NCI-H1694 (cell line): ENCODE data around the gene CIZ1.
A peak's percentile ranks its signal among the peaks of the same experiment; 100 is the strongest.

Source experiments
- DNase-seq: peaks from one replicate; lab custom pipeline; 2025; lab: John Stamatoyannopoulos, UW

CIZ1 gene

DNA sequence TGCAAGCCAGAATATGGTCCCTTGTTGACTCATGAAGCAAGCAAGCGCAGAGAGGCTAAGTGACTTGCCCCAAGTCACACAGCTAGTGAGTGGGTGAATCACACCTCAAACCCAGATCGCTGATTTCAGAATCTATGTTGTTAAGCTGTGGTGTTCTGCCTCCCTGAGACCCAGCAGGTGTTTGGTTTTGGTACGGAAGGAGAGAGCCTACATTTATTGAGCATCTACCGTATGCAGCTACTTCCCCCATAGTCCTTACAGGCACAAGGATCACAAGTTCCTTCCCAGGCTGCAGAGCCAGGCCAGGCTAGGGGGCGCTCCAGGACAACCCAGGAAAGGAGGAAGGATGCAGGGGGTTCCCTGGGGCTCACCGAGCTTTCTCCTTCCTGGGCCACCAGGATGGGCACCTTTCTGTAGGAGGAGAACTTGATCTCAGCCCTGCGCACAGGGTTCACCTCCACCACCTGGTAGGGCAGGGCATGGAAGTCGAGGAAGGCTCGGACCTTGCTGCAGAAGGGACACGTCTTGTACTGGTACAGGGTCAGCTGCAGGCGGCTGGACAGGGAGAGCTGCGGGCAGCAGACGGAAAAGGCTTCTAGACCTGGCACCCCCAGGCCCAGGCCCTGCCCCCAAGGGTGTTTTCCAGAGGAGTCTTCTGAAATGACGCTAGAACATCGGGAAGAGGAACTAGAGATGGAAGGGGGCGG is 66.3 kb downstream of the CIZ1 start:
- DNase-seq = peak; percentile 38

DNA sequence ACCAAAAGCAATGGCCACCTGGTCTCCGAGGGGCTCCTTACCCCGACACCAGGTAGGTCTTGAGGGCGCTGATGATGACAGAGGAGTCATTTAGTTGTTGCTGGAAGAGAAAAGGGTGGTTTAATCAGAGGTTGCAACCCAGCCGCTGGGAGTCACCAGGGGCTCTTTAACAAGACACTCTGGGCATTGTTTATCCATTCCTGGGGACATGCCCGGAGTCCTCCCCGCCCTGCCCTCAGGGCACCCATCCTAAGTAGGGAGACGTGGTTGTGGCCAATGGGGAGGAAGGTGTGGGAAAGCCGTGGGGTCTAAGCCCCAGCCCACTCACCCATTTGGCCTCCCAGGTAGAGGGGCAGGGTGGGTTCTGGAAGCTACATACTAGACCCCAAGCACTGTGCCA is 66.9 kb downstream of the CIZ1 start:
- DNase-seq = no peak

DNA sequence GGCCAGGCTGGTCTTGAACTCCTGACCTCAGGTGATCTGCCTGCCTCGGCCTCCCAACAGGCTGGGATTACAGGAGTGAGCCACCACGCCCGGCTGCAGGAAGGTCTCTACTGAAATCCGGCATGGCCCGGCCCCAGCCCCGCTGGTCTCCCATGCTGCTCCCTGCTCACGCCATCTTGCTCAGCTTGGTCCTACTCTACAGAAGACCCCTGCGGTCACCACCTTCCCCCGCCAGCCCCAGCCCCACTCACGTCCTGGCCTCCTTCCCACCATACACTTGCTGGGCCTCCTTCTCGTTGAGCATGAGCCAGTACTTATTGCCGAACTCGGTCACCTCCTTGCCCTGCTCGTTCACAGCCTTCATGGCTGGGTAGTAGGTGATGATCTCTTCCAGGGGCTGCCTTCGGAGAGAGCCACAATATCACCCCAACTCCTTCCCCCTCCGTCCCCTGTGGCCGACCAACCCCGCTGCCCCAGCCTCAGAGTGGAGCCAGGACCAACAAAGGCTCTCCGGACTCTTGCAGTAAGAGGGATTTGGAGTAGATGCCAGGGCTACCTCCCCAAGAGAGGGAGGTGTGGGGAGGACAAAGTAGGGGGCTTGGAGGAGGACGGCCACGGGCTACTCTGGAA is 67.8 kb downstream of the CIZ1 start:
- no peak for DNase-seq

DNA sequence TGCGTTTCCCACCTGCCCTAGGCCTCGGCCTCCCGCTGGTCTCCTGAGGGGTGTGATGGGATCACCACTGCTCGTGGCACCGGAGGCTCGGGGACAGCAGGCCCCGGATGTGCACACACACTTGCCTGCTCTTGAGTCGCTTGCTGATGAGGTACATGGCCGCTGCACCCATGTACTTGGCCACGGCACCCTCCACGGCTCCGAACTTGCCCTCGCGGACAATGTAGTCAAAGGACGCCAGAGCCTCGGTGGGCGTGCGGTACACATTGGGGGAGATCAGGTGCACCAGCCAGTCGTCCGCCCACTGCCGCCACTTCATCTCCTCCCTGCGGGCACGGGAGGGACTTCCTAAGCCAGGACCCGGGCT is 68.6 kb downstream of the CIZ1 start:
- DNase-seq = no peak

DNA sequence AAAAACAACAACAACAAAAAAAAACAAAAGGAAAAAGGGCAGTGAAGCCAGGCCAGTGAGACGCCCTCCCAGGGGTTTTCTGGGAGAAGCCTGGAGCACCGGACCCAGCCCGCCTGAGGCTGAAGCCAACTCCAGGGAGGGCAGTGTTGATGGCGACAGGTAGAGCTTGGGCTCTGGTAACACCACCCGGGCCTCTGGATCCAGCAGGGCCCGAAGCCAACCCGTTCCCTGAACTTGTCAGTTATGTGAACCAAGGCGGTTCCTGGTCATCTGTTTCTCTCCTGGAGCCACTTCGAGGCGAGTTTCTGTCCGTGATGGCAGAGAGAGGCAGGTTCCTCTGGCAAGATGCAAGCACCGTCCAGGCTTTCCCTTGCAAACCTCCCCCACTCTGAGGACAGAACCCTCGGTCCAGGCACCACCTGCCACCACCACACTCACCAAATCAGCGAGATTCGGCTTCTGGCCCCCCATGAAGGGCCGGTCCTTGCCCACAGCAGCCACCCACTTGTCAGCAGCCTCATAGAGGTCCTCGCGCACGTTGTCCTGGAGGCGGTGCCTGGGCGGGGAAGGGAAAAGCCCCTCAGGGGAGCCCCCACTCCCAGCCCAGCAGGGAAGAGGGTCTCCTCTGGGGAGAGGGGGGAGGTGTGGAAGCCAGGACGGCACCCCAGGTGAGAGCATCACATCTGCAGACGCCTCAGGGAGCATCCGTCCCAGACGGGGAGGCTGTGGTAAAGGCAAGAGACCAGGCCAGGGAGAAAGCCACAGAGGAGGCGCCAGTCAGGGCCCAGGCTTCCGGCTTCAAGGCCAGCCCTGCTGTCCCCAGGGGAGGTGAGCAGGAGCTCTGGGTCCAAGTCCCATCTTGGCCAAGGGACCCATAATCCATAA is 69.2 kb downstream of the CIZ1 start:
- no peak for DNase-seq

DNA sequence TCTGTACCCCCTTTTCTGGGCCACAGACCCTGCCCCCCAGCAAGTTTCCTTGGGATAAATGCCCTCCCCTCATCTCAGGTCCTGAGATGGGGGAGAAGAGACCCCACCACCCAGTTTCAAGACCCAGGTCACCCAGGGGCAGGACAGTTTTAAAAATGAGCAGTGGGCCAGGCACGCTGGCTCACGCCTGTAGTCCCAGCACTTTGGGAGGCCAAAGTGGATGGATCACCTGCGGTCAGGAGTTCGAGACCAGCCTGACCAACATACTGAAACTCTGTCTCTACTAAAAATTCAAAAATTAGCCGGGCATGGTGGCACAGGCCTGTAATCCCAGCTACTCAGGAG is 69.9 kb downstream of the CIZ1 start:
- DNase-seq = no peak

DNA sequence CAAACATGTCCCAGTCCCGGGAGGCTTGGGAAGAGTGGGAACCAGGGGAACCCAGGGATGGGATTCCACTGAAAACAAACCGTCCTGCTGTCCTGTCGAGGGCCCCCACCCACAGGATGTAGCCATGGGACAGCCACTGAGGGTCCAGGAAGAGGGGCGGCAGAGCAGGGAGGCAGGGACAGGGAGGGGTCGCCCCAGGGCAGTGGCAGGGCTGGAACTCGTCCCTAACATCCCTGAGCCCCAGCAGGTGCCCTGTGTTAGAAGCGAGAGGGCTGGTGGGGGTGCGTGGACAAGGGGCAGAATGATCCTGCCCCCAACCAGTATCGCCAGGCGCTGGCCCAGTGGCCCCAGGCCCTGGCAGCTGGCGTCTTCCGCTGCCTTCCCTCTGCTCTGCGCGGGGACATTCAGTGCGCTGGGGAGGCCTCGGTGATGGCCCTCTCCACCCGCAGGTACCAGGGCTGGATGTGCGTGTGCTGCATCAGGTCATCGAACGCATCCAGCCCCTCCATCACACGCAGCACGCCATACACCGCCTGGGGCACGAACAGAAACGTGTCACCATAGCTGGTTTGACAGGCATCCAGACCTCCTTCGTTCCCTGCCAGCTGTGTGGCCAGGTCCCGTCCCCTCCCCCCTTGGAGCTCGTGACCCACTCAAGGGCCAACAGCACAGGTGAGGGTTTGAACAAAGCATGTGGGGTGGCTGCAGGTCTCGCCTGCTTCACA is 70.5 kb downstream of the CIZ1 start:
- DNase-seq = no peak

DNA sequence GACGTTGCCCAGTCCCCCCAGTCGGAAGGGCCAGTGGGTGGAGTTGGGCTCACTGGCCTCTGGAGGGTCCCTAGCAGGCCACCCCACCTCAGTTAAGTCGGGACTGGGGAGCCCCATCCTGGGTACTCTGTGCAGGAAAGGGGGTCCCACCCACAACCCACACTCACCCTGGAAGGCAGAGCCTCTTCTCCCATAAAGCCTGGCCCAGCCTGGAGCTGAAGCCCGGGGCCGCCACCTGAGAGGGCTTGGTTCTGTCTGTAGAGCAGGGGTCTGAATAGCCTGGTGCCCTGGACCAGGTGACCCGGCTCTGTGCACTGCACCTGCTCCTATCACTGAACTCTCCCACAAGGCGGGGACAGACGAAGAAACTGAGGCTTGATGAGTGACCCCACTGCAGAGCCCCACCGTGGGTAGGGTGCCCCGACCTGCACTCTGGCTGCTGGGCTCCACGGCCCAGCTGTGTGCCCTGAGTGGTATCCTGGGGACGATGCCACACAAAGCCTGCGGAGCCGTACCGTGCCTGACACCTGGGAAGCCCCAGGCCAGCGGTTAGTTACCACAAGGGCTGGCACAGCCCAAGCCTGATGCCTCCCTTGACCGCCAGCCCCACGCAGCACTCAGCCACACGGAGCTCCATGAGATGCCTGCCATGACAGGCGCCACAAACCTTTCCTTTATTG is 71.2 kb downstream of the CIZ1 start:
- DNase-seq = no peak

DNA sequence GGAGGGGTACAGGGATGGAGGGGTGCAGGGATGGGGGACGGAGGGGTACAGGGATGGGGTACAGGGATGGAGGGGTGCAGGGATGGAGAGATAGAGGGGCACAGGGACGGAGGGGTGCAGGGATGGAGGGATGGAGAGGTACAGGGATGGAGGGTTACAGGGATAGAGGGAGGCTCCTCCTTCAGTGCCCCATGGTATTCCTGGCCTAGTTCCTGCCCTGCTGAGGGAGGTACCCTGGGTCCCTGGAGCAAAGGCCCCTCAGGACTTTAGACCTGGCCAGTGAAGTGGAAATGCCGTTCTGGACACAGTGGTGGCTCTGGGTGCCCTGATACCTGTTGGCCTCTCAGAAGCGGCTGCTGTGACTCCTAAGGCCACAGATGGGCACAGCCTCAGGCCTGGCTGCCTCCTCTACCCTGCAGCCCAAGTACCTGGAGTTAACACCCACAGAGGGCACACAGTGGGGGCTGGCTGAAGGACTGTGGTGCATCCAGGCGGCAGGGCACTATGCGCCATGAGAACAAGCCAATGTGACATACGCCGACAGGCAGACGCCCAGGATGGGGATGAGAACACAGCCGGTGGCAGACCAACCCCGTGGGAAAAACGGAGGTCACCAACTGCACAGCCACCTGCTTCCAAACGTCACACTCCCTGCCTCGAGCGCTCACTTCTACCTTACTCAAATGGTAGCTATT is 72.3 kb downstream of the CIZ1 start:
- peak; percentile 9 for DNase-seq

DNA sequence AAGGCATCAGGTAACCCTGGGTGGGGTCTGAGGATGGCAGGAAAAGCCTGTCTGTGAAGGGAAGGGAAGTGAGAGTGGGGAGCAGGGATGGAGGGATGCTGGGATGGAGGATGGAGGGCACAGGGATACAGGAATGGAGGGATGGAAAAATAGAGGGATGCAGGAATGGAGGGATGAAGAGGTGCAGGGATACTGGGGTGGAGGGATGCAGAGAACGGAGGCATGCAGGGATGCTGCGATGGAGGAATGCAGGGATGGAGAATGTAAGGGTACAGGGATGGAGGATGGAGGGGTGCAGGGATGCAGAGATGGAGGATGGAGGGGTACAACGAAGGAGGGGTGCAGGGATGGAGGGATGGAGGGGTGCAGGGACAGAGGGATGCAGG is 72.9 kb downstream of the CIZ1 start:
- no peak for DNase-seq

DNA sequence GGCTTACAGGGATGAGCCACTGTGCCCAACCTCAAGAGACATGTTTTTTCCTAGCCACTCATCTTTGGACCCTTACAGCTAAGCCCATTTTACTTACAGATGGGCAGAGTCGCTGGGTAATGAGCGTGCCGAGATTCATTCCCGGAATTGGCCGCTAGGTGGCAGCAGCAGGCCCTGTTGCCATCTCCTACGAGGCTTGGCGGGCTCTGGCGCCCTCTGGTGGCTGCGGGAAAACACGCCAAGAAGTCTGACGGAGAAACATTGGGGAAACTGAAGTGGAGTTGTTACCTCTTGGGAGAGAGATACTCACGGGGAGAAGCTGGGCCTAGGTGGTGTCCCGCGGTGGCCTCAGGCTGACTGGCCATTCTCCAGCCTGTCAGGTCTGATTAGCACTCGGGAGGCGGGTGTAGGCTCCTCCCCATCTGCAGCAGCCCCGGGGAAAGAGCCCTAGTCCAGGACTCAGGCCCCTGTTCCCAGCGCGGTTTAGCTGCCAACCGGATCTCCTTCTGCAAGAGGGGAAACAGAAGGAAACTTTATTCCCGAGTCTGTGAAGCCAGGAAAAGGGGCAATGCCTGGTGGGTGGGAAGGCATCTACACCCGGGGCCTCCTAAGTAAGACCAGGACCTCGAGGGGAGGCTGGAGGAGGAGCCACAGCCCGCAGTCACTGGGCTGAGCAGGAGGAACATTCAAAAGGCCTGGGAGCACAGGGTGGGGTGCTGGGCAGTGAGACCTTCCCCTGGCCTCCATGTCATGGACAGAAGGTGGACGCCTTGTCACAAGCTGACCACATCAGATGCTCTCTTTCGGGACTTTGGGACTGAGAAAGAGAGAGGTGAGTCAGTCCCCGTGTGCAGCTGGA is 73.5 kb downstream of the CIZ1 start:
- peak; percentile 83 for DNase-seq

DNA sequence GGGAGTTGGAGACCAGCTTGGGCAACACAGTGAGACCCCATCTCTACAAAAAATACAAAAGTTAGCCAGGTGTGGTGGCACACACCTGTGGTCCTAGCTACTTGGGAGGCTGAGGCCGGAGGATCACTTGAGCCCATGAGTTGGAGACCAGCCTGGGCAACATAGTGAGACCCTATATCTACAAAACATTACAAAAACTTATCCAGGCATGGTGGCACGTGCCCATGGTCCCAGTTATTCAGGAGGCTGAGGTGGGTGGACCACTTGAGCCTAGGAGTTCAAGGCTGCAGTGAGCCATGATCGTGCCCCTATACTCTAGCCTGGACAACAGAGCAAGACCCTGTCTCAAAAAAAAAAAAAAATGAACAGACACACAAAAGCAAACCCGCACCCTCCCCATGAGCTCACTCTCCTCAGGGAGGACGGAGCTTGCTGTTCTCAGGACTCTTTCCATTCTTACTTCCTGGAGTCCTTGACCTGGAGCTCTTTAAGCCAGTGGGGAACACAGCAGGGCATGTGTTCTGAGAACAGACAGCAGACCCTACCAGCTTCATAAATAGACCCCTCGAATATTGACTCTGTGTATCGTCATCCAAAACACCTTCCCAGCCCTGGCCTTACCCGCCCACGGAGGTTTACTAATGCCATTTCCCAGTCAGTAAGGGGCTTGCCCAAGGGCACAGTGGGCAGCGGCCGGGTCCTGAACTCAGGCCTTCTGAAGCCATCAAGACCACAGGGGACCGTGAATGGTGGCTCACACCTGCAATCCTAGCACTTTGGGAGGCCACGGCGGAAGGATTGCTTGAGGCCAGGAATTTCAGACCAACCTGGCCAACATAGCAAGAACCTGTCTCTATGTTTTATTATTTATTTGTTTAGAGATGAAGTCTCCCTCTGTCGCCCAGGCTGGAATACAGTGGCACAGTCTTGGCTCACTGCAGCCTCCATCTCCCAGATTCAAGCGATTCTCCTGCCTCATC is 75.0 kb downstream of the CIZ1 start:
- DNase-seq = no peak
